HEK293 (cell line): ENCODE measurements around the gene PIK3CD.

Source experiments
- CTCF ChIA-PET: fragments of 350-600 bp; formaldehyde crosslinking; extraction: SDS; loops from one replicate; lab custom pipeline; 2021; ENCODE audit warnings: antibody characterized with exemption; lab: Yijun Ruan, JAX
- POLR2A ChIA-PET: fragments of 300-600 bp; formaldehyde crosslinking; extraction: SDS; loops from one replicate; lab custom pipeline; 2020; ENCODE audit warnings: antibody characterized with exemption, inconsistent platforms; lab: Yijun Ruan, JAX
- H3K27ac ChIP-seq: fragments of 200-500 bp; sonication (Bioruptor generic); 2 replicates; pipeline ENCODE4 v1.5.1; 2014; ENCODE audit warnings: low read depth, low read length, control low read depth, inconsistent platforms; ENCODE audit errors: extremely low read depth
- H3K36me3 ChIP-seq, 2 experiments: fragments of 200-500 bp in 1 of 2; sonication (Bioruptor generic) in 1 of 2; 1 replicate in 1 of 2; 2 replicates in 1 of 2; pipeline ENCODE4 v1.5.1; 2014 to 2017; ENCODE audit warnings: inconsistent platforms in 2 of 2, low read length in 2 of 2; ENCODE audit not compliant: control insufficient read depth in 2 of 2, insufficient read depth in 1 of 2
- H3K4me1 ChIP-seq: fragments of 200-500 bp; sonication (Bioruptor generic); 2 replicates; pipeline ENCODE4 v1.5.1; 2014; ENCODE audit warnings: mild to moderate bottlenecking, low read length, inconsistent platforms; ENCODE audit not compliant: control insufficient read depth, insufficient read depth
- H3K4me3 ChIP-seq: 2 replicates; pipeline ENCODE4 v1.5.1; 2011; ENCODE audit warnings: low read depth, mild to moderate bottlenecking, control low read depth, low read length, moderate library complexity
- H3K9me3 ChIP-seq: fragments of 200-500 bp; sonication (Bioruptor generic); 2 replicates; pipeline ENCODE4 v1.5.1; 2014; ENCODE audit warnings: low read depth, low read length, inconsistent platforms; ENCODE audit not compliant: control insufficient read depth, insufficient read depth
- BCL11B ChIP-seq: fragments of 450-650 bp; formaldehyde crosslinking; IDR thresholded peaks from 2 replicates; pipeline ENCODE4 v1.5.1; 2016; ENCODE audit warnings: low read depth, missing biosample characterization, missing genetic modification characterization
- GFI1B ChIP-seq: fragments of 450-650 bp; formaldehyde crosslinking; IDR thresholded peaks from 2 replicates; pipeline ENCODE4 v1.5.1; 2016; ENCODE audit warnings: missing biosample characterization, missing genetic modification characterization
- GLI2 ChIP-seq: fragments of 450-650 bp; formaldehyde crosslinking; IDR thresholded peaks from 2 replicates; pipeline ENCODE4; 2017; ENCODE audit warnings: missing biosample characterization, missing genetic modification characterization, low read depth, borderline replicate concordance
- GLI4 ChIP-seq: fragments of 450-650 bp; formaldehyde crosslinking; IDR thresholded peaks from 2 replicates; pipeline ENCODE4 v1.5.1; 2016; ENCODE audit warnings: missing biosample characterization, missing genetic modification characterization
- HOXA7 ChIP-seq: sonication (generic); formaldehyde crosslinking; IDR thresholded peaks from 2 replicates; pipeline ENCODE4 v1.8.1; 2022; ENCODE audit warnings: missing genetic modification reagents, borderline replicate concordance
- HOXC10 ChIP-seq: sonication (generic); formaldehyde crosslinking; IDR thresholded peaks from 2 replicates; pipeline ENCODE4 v1.8.1; 2023; ENCODE audit warnings: mild to moderate bottlenecking, missing genetic modification reagents
- KLF8 ChIP-seq: fragments of 450-650 bp; formaldehyde crosslinking; IDR thresholded peaks from 2 replicates; pipeline ENCODE4 v1.5.1; 2016; ENCODE audit warnings: missing biosample characterization, missing genetic modification characterization
- OSR2 ChIP-seq: fragments of 450-650 bp; formaldehyde crosslinking; IDR thresholded peaks from 2 replicates; pipeline ENCODE4 v1.5.1; 2016; ENCODE audit warnings: missing biosample characterization, missing genetic modification characterization
- PRDM1 ChIP-seq: fragments of 450-650 bp; formaldehyde crosslinking; IDR thresholded peaks from 2 replicates; pipeline ENCODE4; 2016; ENCODE audit warnings: missing biosample characterization, missing genetic modification characterization
- TCF7L2 ChIP-seq: IDR thresholded peaks from 2 replicates; pipeline ENCODE4 v1.6.1; 2011; ENCODE audit warnings: low read depth, mild to moderate bottlenecking, inconsistent platforms, low read length, moderate library complexity, borderline replicate concordance
- WT1 ChIP-seq: fragments of 450-650 bp; formaldehyde crosslinking; IDR thresholded peaks from 2 replicates; pipeline ENCODE4 v1.5.1; 2016; ENCODE audit warnings: missing biosample characterization, missing genetic modification characterization
- ZBTB44 ChIP-seq: fragments of 450-650 bp; IDR thresholded peaks from 2 replicates; pipeline ENCODE4 v1.5.1; 2018; ENCODE audit warnings: missing biosample characterization, mild to moderate bottlenecking, missing genetic modification characterization
- ZBTB48 ChIP-seq: fragments of 450-650 bp; formaldehyde crosslinking; IDR thresholded peaks from 2 replicates; pipeline ENCODE4 v1.5.1; 2016; ENCODE audit warnings: missing biosample characterization, missing genetic modification characterization
- ZBTB8A ChIP-seq: fragments of 450-650 bp; formaldehyde crosslinking; IDR thresholded peaks from 2 replicates; pipeline ENCODE4 v1.5.1; 2016; ENCODE audit warnings: missing biosample characterization, missing genetic modification characterization
- ZFP41 ChIP-seq: fragments of 450-650 bp; formaldehyde crosslinking; IDR thresholded peaks from 2 replicates; pipeline ENCODE4 v1.5.1; 2016; ENCODE audit warnings: missing biosample characterization, missing genetic modification characterization, borderline replicate concordance
- ZNF138 ChIP-seq: fragments of 450-650 bp; formaldehyde crosslinking; IDR thresholded peaks from 2 replicates; pipeline ENCODE4 v1.5.1; 2016; ENCODE audit warnings: missing biosample characterization, missing genetic modification characterization, borderline replicate concordance
- ZNF140 ChIP-seq: fragments of 450-650 bp; formaldehyde crosslinking; IDR thresholded peaks from 2 replicates; pipeline ENCODE4 v1.5.1; 2016; ENCODE audit warnings: missing biosample characterization, missing genetic modification characterization
- ZNF169 ChIP-seq: fragments of 450-650 bp; formaldehyde crosslinking; IDR thresholded peaks from 2 replicates; pipeline ENCODE4 v1.5.1; 2016; ENCODE audit warnings: missing biosample characterization, missing genetic modification characterization
- ZNF23 ChIP-seq: fragments of 450-650 bp; formaldehyde crosslinking; IDR thresholded peaks from 2 replicates; pipeline ENCODE4 v1.5.1; 2016; ENCODE audit warnings: missing biosample characterization, missing genetic modification characterization, borderline replicate concordance
- ZNF416 ChIP-seq: fragments of 450-650 bp; formaldehyde crosslinking; IDR thresholded peaks from 2 replicates; pipeline ENCODE4 v1.5.1; 2016; ENCODE audit warnings: missing biosample characterization, missing genetic modification characterization
- ZNF501 ChIP-seq: fragments of 450-650 bp; formaldehyde crosslinking; IDR thresholded peaks from 2 replicates; pipeline ENCODE4 v1.5.1; 2016; ENCODE audit warnings: missing biosample characterization, missing genetic modification characterization
- ZNF548 ChIP-seq: fragments of 450-650 bp; formaldehyde crosslinking; IDR thresholded peaks from 2 replicates; pipeline ENCODE4 v1.5.1; 2016; ENCODE audit warnings: missing biosample characterization, missing genetic modification characterization
- ZNF623 ChIP-seq: fragments of 450-650 bp; formaldehyde crosslinking; IDR thresholded peaks from 2 replicates; pipeline ENCODE4 v1.5.1; 2016; ENCODE audit warnings: missing biosample characterization, missing genetic modification characterization
- ZNF660 ChIP-seq: fragments of 450-650 bp; IDR thresholded peaks from 2 replicates; pipeline ENCODE4 v1.5.1; 2018; ENCODE audit warnings: missing biosample characterization, mild to moderate bottlenecking, missing genetic modification characterization
- TF ChIP-seq, protein P1 (sequence below): fragments of 450-650 bp; formaldehyde crosslinking; IDR thresholded peaks from 2 replicates; pipeline ENCODE4 v1.5.1; 2016; ENCODE audit warnings: missing biosample characterization, missing genetic modification characterization
- TF ChIP-seq, protein P2 (sequence below): fragments of 450-650 bp; formaldehyde crosslinking; IDR thresholded peaks from 2 replicates; pipeline ENCODE4 v1.5.1; 2016; ENCODE audit warnings: missing biosample characterization, missing genetic modification characterization
- TF ChIP-seq, protein P3 (sequence below): fragments of 450-650 bp; formaldehyde crosslinking; IDR thresholded peaks from 2 replicates; pipeline ENCODE4 v1.5.1; 2017; ENCODE audit warnings: missing biosample characterization, missing genetic modification characterization
- TF ChIP-seq, protein P4 (sequence below): fragments of 450-650 bp; formaldehyde crosslinking; IDR thresholded peaks from 2 replicates; pipeline ENCODE4 v1.5.1; 2017; ENCODE audit warnings: missing biosample characterization, missing genetic modification characterization
- TF ChIP-seq, protein P5 (sequence below): fragments of 450-650 bp; formaldehyde crosslinking; IDR thresholded peaks from 2 replicates; pipeline ENCODE4 v1.5.1; 2016; ENCODE audit warnings: missing biosample characterization, missing genetic modification characterization

Gene PIK3CD

DNA sequence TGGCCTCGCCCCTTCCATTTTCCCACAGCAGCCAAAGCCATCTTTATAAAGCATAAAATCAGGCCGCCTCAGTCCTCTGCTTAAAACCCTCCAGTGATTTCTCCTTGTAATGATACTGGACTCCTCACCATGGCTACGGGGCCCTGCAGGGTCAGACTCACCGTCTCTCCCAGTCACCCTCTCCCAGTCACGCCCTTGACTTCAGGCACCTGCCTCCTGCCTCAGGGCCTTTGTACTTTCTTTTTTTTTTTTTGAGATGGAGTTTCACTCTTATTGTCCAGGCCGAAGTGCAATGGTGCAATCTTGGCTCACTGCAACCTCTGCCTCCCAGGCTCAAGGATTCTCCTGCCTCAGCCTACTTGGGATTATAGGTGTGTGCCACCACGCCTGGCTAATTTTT is 47.8 kb downstream of the PIK3CD start:
- ChIA-PET POLR2A (no interaction called here), CTCF (no interaction called here)
- H3K36me3 ChIP-seq = no peaks in the 10 kb centered on the region
- TF ChIP-seq ZNF623 (tag by site-specific recombination) (peak; percentile 67), GFI1B (no peak)
- H3K4me3 ChIP-seq = no peak overlapping the region
- no peaks in the 10 kb centered on the region for H3K4me1 ChIP-seq
- no peak overlapping the region for H3K27ac ChIP-seq
- no peaks in the 10 kb centered on the region for H3K9me3 ChIP-seq

DNA sequence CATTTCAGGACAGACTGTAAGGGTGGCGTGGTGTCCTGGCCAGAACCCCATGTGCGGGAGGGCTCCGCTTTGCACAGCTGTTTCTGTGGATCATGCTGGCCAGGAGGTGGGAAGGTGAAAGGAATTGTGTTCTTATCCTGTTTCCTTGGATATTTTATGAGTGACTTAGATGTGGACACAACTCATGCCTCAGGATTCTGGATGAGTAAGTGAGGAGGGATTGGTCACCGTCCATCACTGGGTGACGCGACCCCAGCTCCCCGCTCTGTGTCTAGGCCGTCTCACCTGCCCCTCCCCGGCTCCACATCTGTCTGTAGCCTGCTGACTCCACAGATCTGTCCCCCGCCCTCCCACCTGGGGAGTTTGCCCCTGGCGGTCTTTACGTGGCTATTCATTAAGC is 48.8 kb downstream of the PIK3CD start:
- Histone ChIP-seq H3K36me3 (no peaks in the 10 kb centered on the region), H3K9me3 (no peaks in the 10 kb centered on the region), H3K27ac (no peak overlapping the region), H3K4me1 (no peaks in the 10 kb centered on the region), H3K4me3 (no peak overlapping the region)
- TF ChIP-seq ZNF140 = no peak
- TF ChIP-seq, protein P1, sequence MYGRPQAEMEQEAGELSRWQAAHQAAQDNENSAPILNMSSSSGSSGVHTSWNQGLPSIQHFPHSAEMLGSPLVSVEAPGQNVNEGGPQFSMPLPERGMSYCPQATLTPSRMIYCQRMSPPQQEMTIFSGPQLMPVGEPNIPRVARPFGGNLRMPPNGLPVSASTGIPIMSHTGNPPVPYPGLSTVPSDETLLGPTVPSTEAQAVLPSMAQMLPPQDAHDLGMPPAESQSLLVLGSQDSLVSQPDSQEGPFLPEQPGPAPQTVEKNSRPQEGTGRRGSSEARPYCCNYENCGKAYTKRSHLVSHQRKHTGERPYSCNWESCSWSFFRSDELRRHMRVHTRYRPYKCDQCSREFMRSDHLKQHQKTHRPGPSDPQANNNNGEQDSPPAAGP (tag by site-specific recombination) = no peak
- TF ChIP-seq BCL11B = no peak
- TF ChIP-seq, protein P2, sequence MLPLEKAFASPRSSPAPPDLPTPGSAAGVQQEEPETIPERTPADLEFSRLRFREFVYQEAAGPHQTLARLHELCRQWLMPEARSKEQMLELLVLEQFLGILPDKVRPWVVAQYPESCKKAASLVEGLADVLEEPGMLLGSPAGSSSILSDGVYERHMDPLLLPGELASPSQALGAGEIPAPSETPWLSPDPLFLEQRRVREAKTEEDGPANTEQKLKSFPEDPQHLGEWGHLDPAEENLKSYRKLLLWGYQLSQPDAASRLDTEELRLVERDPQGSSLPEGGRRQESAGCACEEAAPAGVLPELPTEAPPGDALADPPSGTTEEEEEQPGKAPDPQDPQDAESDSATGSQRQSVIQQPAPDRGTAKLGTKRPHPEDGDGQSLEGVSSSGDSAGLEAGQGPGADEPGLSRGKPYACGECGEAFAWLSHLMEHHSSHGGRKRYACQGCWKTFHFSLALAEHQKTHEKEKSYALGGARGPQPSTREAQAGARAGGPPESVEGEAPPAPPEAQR (tag by site-specific recombination) = no peak
- TF ChIP-seq OSR2 (tag by site-specific recombination) = no peak
- no peak for TF ChIP-seq GLI2 (tag by site-specific recombination)
- no peak for TF ChIP-seq GLI4
- no peak for TF ChIP-seq KLF8 (tag by site-specific recombination)
- TF ChIP-seq ZFP41 (tag by site-specific recombination) = no peak
- TF ChIP-seq PRDM1 (tag by site-specific recombination) = no peak
- TF ChIP-seq ZNF501 = no peak
- TF ChIP-seq, protein P3, sequence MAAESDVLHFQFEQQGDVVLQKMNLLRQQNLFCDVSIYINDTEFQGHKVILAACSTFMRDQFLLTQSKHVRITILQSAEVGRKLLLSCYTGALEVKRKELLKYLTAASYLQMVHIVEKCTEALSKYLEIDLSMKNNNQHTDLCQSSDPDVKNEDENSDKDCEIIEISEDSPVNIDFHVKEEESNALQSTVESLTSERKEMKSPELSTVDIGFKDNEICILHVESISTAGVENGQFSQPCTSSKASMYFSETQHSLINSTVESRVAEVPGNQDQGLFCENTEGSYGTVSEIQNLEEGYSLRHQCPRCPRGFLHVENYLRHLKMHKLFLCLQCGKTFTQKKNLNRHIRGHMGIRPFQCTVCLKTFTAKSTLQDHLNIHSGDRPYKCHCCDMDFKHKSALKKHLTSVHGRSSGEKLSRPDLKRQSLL = no peak
- TF ChIP-seq ZNF416 (tag by site-specific recombination) = no peak
- TF ChIP-seq, protein P4, sequence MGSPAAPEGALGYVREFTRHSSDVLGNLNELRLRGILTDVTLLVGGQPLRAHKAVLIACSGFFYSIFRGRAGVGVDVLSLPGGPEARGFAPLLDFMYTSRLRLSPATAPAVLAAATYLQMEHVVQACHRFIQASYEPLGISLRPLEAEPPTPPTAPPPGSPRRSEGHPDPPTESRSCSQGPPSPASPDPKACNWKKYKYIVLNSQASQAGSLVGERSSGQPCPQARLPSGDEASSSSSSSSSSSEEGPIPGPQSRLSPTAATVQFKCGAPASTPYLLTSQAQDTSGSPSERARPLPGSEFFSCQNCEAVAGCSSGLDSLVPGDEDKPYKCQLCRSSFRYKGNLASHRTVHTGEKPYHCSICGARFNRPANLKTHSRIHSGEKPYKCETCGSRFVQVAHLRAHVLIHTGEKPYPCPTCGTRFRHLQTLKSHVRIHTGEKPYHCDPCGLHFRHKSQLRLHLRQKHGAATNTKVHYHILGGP = no peak
- TF ChIP-seq ZBTB48 (tag by site-specific recombination) = no peak
- TF ChIP-seq ZNF169 (tag by site-specific recombination) = no peak
- CTCF ChIA-PET = no interaction called here
- POLR2A ChIA-PET = no interaction called here

DNA sequence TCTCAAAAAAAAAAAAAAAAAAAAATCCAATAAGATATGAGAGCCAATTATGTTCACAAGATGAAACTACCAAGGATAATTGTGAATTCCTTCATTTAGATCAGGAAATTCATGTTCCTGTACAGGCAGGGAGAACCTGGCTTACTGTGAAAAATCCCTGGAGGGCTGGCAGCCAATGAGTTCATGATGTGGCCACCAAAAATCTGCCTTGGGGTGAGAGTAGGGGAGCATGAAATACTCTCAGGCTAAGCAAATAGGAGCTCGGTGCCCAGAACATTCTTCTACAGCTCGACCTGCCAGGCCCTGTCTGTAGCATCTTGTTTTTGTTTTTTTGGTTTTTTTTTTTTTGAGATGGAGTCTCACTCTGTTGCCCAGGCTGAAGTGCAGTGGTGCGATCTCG is 50.1 kb downstream of the PIK3CD start:
- H3K4me1 ChIP-seq = no peaks in the 10 kb centered on the region
- no peak overlapping the region for H3K27ac ChIP-seq
- no peaks in the 10 kb centered on the region for H3K36me3 ChIP-seq
- ChIA-PET CTCF (interaction anchor here (0.6 to 2.4 kb wide), 13 partner anchors 8 to 166 kb away, joined by 3 to 9 read pairs (median 4); no protein-coding TSS in a partner anchor), POLR2A (no interaction called here)
- no peak overlapping the region for H3K4me3 ChIP-seq
- no peaks in the 10 kb centered on the region for H3K9me3 ChIP-seq
- no peak for TF ChIP-seq ZBTB48 (tag by site-specific recombination)
- TF ChIP-seq TCF7L2 = no peak
- TF ChIP-seq ZNF660 (tag by site-specific recombination) = no peak
- no peak for TF ChIP-seq ZNF548 (tag by site-specific recombination)
- no peak for TF ChIP-seq ZBTB44 (tag by site-specific recombination)
- no peak for TF ChIP-seq HOXA7 (CRISPR knock-in tag)
- TF ChIP-seq, protein P5, sequence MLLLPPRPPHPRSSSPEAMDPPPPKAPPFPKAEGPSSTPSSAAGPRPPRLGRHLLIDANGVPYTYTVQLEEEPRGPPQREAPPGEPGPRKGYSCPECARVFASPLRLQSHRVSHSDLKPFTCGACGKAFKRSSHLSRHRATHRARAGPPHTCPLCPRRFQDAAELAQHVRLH = no peak
- no peak for TF ChIP-seq HOXC10 (CRISPR knock-in tag)
- TF ChIP-seq ZNF138 (tag by site-specific recombination) = no peak
- no peak for TF ChIP-seq ZNF23
- no peak for TF ChIP-seq ZBTB8A (tag by site-specific recombination)
- TF ChIP-seq ZNF416 (tag by site-specific recombination) = no peak
- TF ChIP-seq WT1 (tag by site-specific recombination) = no peak
